DMS 273 (cell line): ENCODE data around the gene EIPR1.
A peak's percentile ranks its signal among the peaks of the same experiment; 100 is the strongest.

Source experiments
- DNase-seq: peaks from one replicate; lab custom pipeline; 2025; ENCODE audit not compliant: unreplicated experiment; lab: John Stamatoyannopoulos, UW

The EIPR1 gene

DNA sequence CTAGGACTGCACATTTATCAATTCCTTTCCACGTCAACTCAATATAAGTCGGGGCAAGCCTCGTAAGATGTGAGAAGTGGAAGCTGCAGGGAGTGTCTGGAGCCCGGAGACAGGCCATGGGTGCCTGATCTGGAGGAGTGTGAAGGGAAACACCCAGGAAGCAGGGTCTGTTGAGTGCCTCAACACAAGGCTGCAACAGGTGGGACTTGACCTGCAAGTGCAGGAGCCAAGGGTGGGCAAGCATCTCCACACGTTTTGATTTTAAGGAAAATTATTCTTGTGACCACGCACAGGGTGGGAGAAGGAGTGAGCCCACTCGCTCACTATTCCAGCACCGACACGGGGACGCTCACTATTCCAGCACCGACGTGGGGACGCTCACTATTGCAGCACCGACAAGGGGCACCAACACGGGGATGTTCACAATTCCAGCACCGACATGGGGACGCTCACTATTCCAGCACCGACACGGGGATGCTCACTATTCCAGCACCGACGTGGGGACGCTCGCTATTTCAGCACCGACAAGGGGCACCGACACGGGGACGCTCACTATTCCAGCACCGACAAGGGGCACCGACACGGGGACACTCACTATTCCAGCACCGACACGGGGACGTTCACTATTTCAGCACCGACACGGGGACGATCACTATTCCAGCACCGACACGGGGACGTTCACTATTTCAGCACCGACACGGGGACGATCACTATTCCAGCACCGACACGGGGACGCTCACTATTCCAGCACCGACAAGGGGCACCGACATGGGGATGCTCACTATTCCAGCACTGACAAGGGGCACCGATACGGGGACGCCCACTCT lies 197.3 kb downstream of the EIPR1 start:
- no peak for DNase-seq

GRCh38 chr2:3179626-3180025 lies 198.0 kb downstream of the EIPR1 start:
- no peak for DNase-seq

- peak; percentile 59 for DNase-seq
Observed at GRCh38 chr2:3179208-3179607, 198.4 kb downstream of the EIPR1 start.

- no peak for DNase-seq
Observed at GRCh38 chr2:3178578-3179031, 199.0 kb downstream of the EIPR1 start.

GRCh38 chr2:3177891-3178577 lies 199.6 kb downstream of the EIPR1 start:
- DNase-seq: no peak

DNA sequence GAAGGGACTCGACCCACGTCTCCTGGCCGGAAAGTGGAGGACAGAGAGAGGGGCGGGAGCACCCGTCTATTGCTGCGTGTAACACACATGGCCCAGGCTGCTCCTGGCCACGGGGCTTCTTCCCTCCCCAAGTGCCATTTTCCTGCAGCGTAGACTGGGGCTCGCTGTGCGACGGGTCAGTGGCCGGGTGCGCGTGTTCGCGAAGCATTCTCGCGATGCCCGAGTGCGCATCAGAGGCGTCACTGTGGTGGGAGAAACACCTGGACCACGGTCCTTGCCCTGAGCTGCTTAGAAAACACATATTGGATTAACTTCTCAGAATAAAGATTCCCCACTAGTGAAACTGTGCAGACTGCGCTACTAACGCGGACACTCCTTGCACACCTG lies 200.8 kb downstream of the EIPR1 start:
- DNase-seq: no peak

DNA sequence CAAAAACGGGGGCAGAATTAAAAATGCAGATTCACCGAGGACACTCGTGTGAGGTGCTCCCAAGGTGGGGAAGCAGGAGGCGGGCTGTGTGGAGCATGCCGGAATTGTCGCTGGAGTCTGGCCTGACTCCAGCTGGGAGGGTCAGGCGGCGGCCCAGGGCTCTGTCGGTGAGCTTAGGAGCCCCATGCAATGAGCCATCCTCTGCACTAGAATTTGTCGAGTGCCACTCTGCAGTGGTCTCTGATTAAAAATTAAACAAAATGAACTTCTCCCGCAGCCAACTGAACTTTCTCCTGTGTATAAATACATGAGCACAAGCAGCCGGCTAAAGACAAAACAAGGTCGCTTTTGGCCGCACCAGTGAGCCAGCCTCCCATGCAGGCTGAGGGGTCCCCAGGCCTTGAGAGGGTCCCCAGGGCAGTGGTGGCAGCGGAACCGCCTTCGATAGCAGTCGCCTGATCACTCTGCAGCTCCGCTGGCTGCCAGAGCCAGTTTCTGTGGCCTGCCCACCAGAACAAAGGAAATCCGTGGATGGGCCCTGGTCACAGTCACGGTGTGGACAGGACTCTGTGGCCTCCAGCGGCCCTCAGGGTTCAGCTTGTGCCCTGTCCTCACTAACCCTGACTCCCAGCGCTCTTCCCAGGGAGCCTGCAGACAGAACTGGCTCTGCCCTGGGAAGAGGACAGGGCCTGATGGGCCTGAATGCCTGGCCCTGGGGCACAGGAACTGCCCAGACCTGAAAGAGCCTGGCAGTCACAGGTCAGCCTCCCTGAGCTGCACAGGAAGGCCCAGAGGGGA lies 201.3 kb downstream of the EIPR1 start:
- no peak for DNase-seq

DNA sequence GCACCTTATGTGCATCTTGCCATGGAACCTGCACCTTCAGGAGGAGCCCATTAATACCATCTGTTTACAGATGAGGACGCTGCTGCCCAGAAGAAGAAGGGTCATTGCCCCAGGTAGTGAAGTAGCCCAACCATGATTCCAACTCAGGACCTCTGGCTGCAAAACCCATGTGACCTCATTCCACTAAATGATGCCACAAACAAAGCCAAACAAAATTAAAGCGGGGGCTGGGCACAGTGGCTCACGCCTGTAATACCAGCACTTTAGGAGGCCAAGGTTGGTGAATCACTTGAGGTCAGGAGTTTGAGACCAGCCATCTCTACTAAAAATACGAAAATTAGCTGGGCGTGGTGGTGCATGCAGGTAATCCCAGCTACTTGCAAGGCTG lies 202.1 kb downstream of the EIPR1 start:
- DNase-seq: no peak

- no peak for DNase-seq
Observed at GRCh38 chr2:3174626-3175567, 202.7 kb downstream of the EIPR1 start.

GRCh38 chr2:3173031-3173430 lies 204.6 kb downstream of the EIPR1 start:
- no peak for DNase-seq

- DNase-seq: peak; percentile 35
Observed at GRCh38 chr2:3172265-3172935, 205.2 kb downstream of the EIPR1 start.

DNA sequence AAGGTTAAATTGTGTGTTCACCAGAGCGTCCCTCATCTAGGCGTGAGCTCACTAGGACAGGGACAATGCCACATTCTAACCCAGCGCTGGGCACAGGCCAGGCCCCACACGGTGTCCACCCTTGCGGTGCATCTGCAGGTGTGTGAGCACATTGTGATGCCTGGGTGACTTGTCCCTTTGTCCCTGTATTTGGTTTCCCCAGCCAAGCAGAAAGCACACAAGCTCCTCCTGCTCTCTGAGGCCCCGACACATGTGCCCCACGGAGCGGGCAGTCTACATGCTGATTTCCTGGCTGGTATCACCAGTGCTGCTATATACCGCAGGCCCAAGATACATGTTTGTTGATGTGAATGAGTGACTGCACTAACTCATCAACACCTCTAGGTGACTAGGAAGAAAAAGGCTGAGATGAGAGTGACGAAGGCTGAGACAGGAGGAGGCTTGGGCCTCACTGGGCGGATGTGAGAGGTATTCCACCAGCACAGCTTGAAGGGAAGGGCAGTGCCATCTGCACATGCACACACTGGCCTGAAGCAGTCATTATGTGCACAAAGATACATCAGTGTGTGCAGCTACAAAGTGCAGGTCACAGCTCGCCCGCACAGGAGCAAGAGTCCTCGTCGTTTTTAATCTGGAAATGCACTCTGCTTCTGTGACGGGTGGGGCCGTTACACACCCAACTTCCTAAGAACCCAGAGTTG lies 205.9 kb downstream of the EIPR1 start:
- no peak for DNase-seq

GRCh38 chr2:3170792-3171455 lies 206.7 kb downstream of the EIPR1 start:
- DNase-seq: no peak

GRCh38 chr2:3169106-3169870 lies 208.3 kb downstream of the EIPR1 start:
- DNase-seq: no peak

DNA sequence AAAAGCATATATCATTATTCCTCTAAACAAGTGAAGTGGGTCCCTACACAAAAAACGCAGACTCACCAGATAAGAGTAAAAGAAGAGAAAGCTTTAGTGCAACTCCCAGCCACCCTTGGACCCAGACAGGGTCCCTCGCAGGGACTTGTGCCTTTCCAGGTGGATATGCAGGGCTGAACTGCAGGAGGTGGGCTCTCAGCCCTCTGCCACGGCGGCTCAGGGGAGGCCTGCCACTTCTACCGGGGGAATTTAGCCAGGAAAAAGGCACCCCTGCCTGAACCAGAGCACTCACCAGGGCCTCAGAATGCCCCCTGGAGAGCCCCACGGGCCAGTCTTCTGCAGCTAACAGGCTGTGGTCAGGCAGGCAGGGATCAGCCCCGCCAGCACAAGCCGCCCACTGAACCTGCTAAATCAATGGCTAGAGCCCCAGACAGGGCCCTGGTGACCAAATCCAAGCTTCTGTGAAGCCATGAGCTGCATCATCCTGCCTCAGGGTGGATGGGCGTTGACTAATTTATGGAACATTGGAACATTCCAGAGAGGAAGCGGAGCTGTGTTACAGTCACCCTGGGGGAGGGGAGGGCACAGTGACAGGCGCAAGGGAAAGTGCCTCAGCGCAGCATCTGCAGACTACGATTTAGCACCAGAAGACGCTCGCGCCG lies 209.3 kb downstream of the EIPR1 start:
- no peak for DNase-seq

DNA sequence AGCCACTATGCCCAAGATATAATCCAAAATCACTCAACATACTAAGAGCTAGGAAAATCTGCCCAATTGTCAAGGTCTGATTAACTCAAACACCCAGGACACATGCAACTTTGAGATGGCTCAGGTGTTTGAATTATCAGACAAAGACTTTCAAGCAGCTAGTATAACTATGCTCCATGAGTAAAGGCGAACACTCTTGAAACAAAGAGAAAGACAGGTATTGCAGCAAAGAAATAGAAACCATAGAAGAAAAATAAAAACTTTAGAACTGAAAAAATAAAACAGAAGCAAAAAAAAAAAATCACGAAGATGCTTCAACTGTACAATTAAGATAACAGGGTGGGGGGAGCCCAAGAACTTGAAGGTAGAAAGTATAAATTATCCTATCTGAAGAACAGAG lies 214.2 kb downstream of the EIPR1 start:
- no peak for DNase-seq

- no peak for DNase-seq
Observed at GRCh38 chr2:3162442-3163077, 215.1 kb downstream of the EIPR1 start.
